ENCODE data around the gene WASF2. TPM values are rescaled to one million over a fixed set of nuclear protein-coding genes. Genes with fewer than 3 reads are reported as not detected.

The WASF2 gene
- total RNA-seq, 1 experiment from 2014 or later, result 68.6 TPM

DNA sequence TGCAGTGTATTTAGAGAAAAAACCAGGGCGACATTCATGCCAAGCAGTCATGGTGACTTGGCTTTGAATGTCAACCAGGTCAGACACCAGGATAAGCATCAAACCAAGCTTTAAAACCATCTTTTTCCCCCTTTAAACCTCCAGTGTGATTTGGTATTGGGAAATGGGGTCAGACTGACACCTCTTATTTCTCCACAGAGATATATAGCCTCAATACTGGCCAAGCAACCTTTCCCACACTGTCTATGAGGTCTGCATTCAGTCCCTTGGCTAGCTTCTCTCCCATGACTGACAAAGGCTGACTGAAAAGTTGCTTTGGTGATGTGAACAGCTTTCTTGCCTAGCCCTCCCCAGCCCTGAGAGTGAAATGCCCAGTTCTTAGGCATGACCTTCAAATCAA is 75.9 kb downstream of the WASF2 start:
- Mint-ChIP-seq H3K9me3 (ENCODE audit: unreplicated experiment) (no peaks in the 10 kb centered on the region), H3K4me3 (ENCODE audit: unreplicated experiment) (no peak overlapping the region), H3K36me3 (ENCODE audit: insufficient read depth, unreplicated experiment) (peaks cover 63% of the 10 kb centered on the region), H3K4me1 (ENCODE audit: low read depth, unreplicated experiment) (peaks cover 10% of the 10 kb centered on the region), H3K27ac (ENCODE audit: unreplicated experiment) (no peak overlapping the region), H3K27me3 (ENCODE audit: insufficient read depth, unreplicated experiment) (no peaks in the 10 kb centered on the region)
- Histone ChIP-seq H3K4me3 (ENCODE audit: low read depth, low read length) (no peak overlapping the region), H3K36me3 (ENCODE audit: control insufficient read depth, insufficient read depth, low read length) (peaks cover 3% of the 10 kb centered on the region), H3K27me3 (replicated peaks; ENCODE audit: control insufficient read depth, insufficient read depth, low read length) (no peaks in the 10 kb centered on the region), H3K4me1 (peaks cover 7% of the 10 kb centered on the region), H3K9me3 (no peaks in the 10 kb centered on the region)
- DNase-seq, result no peak
- BruUV-seq (replicated peaks), result no TSS peak
- intact Hi-C loops (cut with micrococcal nuclease; ENCODE audit: unreplicated experiment), result no loop called here
- TF ChIP-seq, protein P1, sequence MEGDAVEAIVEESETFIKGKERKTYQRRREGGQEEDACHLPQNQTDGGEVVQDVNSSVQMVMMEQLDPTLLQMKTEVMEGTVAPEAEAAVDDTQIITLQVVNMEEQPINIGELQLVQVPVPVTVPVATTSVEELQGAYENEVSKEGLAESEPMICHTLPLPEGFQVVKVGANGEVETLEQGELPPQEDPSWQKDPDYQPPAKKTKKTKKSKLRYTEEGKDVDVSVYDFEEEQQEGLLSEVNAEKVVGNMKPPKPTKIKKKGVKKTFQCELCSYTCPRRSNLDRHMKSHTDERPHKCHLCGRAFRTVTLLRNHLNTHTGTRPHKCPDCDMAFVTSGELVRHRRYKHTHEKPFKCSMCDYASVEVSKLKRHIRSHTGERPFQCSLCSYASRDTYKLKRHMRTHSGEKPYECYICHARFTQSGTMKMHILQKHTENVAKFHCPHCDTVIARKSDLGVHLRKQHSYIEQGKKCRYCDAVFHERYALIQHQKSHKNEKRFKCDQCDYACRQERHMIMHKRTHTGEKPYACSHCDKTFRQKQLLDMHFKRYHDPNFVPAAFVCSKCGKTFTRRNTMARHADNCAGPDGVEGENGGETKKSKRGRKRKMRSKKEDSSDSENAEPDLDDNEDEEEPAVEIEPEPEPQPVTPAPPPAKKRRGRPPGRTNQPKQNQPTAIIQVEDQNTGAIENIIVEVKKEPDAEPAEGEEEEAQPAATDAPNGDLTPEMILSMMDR (IDR thresholded peaks at IDR 0.05; ENCODE audit: insufficient read depth in 1 of 2, low read depth in 1 of 2, low read length in 1 of 2, severe bottlenecking in 1 of 2, unreplicated experiment in 1 of 2), result no peak
- POLR2A ChIA-PET, result interaction anchor here (0.6 kb wide), 1 partner anchor 47 kb away, joined by 3 read pairs; no protein-coding TSS in a partner anchor
- CTCF ChIA-PET, result interaction anchor here (0.6 kb wide), 1 partner anchor 193 kb away, joined by 7 read pairs; no protein-coding TSS in a partner anchor

DNA sequence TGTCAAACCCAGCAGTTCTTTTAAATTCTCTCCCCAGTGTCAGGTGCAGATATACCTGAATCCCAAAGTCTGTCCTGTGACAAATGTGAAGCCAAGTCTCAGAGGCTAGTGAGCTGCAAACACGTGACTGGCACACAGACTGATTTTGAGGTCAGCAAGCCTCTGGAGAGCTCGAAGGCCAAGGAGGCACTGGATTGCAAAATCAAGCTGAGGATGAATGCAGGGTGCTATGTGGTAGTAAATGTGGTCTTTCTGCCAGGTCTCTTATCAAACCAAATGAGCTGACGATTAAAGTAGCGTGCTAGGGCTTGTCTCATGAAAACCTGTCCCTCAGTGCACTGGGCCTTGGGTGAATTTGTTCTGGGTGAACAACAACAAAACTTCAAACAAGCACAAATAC is 77.0 kb downstream of the WASF2 start:
- Mint-ChIP-seq H3K27me3 (ENCODE audit: insufficient read depth, unreplicated experiment) (no peaks in the 10 kb centered on the region), H3K9me3 (ENCODE audit: unreplicated experiment) (no peaks in the 10 kb centered on the region), H3K36me3 (ENCODE audit: insufficient read depth, unreplicated experiment) (peaks cover 69% of the 10 kb centered on the region), H3K4me3 (ENCODE audit: unreplicated experiment) (no peak overlapping the region), H3K27ac (ENCODE audit: unreplicated experiment) (no peak overlapping the region), H3K4me1 (ENCODE audit: low read depth, unreplicated experiment) (no peaks in the 10 kb centered on the region)
- no peaks in the 10 kb centered on the region for H3K9me3 ChIP-seq
- POLR2A ChIA-PET, result no interaction called here
- peaks cover 3% of the 10 kb centered on the region for H3K36me3 ChIP-seq (ENCODE audit: control insufficient read depth, insufficient read depth, low read length)
- H3K27me3 ChIP-seq (replicated peaks; ENCODE audit: control insufficient read depth, insufficient read depth, low read length), result no peaks in the 10 kb centered on the region
- no peak overlapping the region for H3K4me3 ChIP-seq (ENCODE audit: low read depth, low read length)
- no peaks in the 10 kb centered on the region for H3K4me1 ChIP-seq
- CTCF ChIA-PET, result interaction anchor here (0.8 kb wide), 1 partner anchor 194 kb away, joined by 6 read pairs; no protein-coding TSS in a partner anchor
- TF ChIP-seq, protein P1 (IDR thresholded peaks at IDR 0.05; ENCODE audit: insufficient read depth in 1 of 2, low read depth in 1 of 2, low read length in 1 of 2, severe bottlenecking in 1 of 2, unreplicated experiment in 1 of 2), result no peak
- BruUV-seq (replicated peaks), result no TSS peak
- intact Hi-C loops (cut with micrococcal nuclease; ENCODE audit: unreplicated experiment), result no loop called here
- DNase-seq, result no peak

DNA sequence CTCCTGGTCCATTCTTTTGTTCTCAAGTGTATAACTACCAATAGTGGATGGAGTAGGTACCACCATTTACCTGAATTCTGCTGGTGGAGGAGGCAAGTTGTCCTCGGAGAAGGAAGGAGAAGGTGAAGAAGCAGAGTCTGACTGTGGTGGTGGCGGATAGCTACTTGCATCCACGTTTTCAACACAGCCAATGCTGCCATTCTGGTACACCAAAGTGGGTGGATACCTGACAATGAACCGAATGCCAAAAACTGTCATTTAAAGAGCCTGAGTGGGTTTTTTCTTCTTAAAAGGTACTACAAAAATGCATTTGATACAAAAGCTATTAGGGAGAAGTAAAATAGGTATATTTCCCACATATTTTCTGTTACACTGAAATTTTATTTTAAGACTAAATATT is 77.5 kb downstream of the WASF2 start:
- no peaks in the 10 kb centered on the region for H3K4me1 ChIP-seq
- no peak overlapping the region for H3K4me3 Mint-ChIP-seq (ENCODE audit: unreplicated experiment)
- ChIA-PET CTCF (interaction anchor here (0.8 kb wide), 1 partner anchor 195 kb away, joined by 6 read pairs; no protein-coding TSS in a partner anchor), POLR2A (no interaction called here)
- H3K4me3 ChIP-seq (ENCODE audit: low read depth, low read length), result no peak overlapping the region
- intact Hi-C loops (cut with micrococcal nuclease; ENCODE audit: unreplicated experiment), result no loop called here
- H3K9me3 Mint-ChIP-seq (ENCODE audit: unreplicated experiment), result no peaks in the 10 kb centered on the region
- H3K9me3 ChIP-seq, result no peaks in the 10 kb centered on the region
- H3K27me3 Mint-ChIP-seq (ENCODE audit: insufficient read depth, unreplicated experiment), result no peaks in the 10 kb centered on the region
- no TSS peak for BruUV-seq (replicated peaks)
- TF ChIP-seq, protein P1 (IDR thresholded peaks at IDR 0.05; ENCODE audit: insufficient read depth in 1 of 2, low read depth in 1 of 2, low read length in 1 of 2, severe bottlenecking in 1 of 2, unreplicated experiment in 1 of 2), result no peak
- H3K4me1 Mint-ChIP-seq (ENCODE audit: low read depth, unreplicated experiment), result no peaks in the 10 kb centered on the region
- DNase-seq, result no peak
- peaks cover 3% of the 10 kb centered on the region for H3K36me3 ChIP-seq (ENCODE audit: control insufficient read depth, insufficient read depth, low read length)
- no peak overlapping the region for H3K27ac Mint-ChIP-seq (ENCODE audit: unreplicated experiment)
- no peaks in the 10 kb centered on the region for H3K27me3 ChIP-seq (replicated peaks; ENCODE audit: control insufficient read depth, insufficient read depth, low read length)
- H3K36me3 Mint-ChIP-seq (ENCODE audit: insufficient read depth, unreplicated experiment), result peaks cover 68% of the 10 kb centered on the region
